Myocyte (in vitro differentiated cells): ENCODE data around the gene CD44. TPM values are rescaled to one million over a fixed set of nuclear protein-coding genes. Genes with fewer than 3 reads are reported as not detected.
A peak's percentile ranks its signal among the peaks of the same experiment; 100 is the strongest.
"Not testable (repeated sequence)": the region's sequence is repeated elsewhere in the genome, so short reads cannot be mapped to it uniquely, and the experiment has no call there.

ENCODE experiments used
- DNase-seq: peaks from one replicate; pipeline ENCODE4 v3.0.0-alpha.2; 2012; ENCODE audit warnings: low read depth
- polyA plus RNA-seq: library from polyadenylated mRNA; unstranded; fragments of >200 nt; gene quantifications from one replicate; pipeline ENCODE4 v1.2.1, GENCODE V29; 2012; ENCODE audit warnings: missing spikeins
- total RNA-seq: library from RNA; depleted of rRNA; stranded (reverse); fragments of >200 nt; gene quantifications from 2 replicates; pipeline ENCODE4 v1.2.3, GENCODE V29; 2014

CD44 gene
- total RNA-seq: 62.9 and 95.4 TPM in 2 replicates
- polyA plus RNA-seq: 96.3 TPM

DNA sequence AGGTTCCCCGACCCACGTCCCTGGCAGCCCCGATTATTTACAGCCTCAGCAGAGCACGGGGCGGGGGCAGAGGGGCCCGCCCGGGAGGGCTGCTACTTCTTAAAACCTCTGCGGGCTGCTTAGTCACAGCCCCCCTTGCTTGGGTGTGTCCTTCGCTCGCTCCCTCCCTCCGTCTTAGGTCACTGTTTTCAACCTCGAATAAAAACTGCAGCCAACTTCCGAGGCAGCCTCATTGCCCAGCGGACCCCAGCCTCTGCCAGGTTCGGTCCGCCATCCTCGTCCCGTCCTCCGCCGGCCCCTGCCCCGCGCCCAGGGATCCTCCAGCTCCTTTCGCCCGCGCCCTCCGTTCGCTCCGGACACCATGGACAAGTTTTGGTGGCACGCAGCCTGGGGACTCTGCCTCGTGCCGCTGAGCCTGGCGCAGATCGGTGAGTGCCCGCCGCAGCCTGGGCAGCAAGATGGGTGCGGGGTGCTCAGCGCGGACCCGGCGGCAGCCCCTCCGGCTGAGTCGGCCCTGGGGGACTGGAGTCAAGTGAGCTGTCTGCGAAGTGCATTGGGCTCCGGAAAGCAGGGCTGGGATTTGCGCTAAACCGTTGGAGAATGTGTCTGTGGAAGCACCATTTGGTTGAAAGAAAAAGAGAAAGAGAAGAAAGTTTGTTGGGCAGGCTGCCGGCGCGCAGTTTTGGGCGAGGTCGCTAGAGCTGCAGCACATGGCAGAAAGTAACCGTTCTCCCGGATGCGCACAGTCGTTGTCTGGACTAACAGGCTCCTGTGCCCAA is at the start of gene CD44:
TSS of gene CD44 (plus strand) at position 229 of the 779 bp plus-strand sequence. CDS start at position 362, 133 bp downstream.
- DNase-seq: peak; percentile 81

DNA sequence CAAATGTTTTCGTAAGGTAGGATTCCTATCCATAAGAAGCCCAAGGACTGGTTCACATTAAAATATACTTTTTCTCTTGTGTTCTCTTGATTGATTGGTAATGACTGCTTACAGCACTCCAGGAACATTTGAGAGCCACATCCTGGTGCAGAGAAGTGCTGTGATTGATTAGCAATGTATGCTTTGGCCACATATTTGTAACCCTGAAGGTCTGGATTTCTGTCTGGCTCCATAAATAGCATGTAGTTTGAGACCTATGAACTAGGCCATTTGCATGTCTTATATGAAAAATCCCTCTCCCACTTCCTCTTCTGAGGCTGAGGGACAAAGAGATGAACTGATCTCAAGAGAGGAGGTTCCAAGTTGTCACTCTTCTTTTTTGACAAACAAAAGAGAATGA is 49.3 kb upstream of the CD44 start:
- DNase-seq: no peak

DNA sequence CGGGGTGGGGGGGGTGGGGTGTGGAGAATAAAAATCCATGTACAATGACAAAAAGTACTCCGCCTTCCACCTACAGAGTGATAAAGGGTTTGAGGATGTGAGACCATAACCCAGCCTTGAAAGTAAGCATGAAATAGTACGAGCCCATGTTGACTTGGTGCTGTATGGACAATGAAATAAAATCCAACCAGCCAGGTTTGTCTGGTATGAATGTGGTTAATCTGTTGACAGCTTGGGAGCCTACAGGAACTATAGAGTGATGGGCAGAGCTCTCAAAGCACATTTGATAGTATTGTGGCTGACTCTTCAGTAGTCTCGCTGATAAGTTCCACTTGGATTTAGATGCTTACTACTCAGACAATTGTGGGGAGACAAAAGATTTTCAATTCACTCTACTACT is 48.8 kb upstream of the CD44 start:
- DNase-seq: no peak

DNA sequence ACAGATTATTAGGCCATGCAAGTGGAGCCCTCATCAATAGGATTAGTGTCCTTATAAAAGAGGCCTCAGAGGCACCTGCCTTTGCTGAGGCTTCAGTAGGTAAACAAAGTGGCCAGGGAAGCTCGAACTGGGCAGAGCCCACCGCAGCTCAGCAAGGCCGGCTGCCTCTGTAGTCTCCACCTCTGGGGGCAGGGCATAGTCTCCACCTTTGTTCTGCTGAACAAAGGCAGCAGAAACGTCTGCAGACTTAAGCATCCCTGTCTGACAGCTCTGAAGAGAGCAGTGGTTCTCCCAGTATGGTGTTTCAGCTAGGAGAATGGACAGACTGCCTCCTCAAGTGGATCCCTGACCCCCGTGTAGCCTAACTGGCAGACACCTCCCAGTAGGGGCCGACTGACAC is 48.0 kb upstream of the CD44 start:
- DNase-seq: not testable (repeated sequence)

DNA sequence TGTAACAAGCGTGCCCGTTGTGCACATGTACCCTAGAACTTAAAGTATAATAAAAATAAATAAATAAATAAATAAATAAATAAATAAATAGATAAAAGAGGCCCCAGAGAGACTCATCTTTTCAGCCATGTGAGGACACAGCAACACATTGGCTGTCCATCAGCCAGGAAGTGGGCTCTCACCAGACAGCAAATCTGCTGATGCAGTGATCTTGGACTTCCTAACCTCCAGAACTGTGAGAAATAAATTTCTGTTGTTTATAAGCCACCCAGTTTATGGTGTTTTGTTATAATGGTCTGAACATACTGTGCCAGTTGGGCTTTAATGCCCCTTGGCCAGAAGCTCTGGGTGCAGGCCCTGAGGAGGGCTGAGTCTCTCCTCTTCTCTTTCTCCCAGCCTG is 42.2 kb upstream of the CD44 start:
- no peak for DNase-seq

DNA sequence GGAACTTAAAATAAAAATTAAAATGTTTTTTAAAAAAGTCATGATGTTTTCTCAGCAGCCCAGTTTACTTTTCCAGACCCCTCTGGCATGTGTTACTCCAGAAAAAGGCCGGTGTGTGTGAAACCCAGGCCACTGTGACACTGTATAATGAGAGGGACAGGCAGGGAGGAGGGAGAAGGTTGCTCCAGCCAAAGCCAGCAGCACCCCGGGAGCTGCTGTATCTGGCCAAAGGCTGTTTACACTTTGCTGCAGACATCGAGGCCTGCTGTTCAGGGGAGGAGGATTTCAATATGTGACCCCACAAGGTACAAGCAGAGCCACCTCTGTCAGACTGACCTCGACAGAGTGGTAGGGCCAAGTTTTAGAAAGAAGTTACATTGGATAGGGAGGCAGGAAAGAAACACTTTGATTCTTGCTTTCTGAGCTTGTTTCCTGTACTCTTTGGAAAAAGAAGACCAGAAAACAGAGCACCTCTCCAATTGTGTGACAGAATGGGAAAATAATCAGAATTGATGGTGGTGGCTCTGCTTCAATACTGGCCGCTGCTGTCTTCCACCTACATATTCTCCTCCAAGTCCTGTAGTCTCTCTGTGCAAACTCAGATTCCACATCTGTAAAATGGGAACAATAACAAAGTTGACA is 41.0 kb upstream of the CD44 start:
- DNase-seq: no peak

DNA sequence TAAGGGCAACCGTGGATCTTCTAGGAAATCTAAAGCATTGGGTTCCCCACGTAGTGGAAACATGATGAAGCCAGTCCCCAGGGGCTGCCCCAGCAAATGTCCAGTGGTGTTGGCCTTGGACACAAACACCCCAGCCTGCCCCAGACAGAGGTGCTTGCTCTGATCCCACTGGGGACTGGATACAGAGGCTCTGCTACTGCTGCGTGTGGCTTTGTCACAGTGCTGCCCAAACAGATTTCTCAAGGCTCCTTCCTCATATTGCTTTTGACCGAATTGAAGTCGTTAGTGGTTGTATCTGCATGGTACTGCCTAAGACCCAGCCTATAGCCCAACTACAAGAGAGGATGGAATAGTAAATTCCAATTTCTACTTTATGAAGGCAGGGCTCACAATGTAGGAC is 40.1 kb upstream of the CD44 start:
- peak; percentile 12 for DNase-seq

DNA sequence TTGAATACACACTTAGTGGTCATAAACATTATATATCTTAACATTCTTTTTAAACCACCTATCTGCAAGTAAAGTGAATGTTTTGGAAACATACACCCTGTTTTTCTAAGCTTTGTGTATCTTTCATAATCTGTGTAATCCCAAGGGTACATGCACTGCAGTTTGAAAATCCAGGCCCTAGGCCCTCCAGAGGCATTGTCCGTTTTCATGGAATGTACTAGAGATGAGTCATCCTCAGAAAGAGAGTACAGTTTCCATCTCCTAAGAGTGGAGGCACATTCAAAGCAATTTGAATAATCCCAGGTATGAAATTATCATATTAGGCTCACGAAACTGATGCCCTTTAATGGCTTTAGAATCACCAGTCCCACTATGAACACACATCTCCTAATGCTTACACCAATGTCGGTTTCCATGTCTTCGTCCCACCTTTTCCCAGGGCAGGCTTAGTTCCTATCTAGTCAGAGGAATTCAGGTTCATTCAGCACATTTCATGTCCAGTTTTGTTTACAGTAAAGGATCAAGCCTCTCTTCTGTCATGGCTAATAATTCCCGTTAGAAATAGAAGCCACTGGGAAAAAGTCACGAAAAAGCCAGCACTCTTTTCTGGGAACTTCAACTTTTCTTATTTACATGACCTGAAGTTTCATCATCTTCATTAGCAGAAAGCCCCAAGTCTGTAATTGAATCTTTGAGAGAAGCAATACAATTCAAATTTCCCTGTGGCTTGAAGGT is 39.5 kb upstream of the CD44 start:
- DNase-seq: peak; percentile 68

DNA sequence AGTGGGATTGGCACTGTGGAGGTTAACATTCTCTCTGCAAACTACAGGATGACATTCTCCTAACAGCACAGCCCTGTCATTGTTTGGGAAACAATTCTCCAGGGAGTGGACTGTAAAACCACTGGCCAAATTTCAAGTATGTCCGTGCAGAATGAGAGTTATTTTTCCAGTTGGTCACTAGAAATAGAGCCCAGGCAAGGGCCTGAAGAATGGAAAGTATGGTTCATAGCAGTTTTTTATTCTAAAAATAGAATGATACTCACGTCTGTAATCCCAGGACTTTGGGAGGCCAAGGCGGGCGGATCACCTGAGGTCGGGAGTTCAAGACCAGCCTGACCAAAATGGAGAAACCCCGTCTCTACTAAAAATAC is 39.0 kb upstream of the CD44 start:
- DNase-seq: peak; percentile 98

DNA sequence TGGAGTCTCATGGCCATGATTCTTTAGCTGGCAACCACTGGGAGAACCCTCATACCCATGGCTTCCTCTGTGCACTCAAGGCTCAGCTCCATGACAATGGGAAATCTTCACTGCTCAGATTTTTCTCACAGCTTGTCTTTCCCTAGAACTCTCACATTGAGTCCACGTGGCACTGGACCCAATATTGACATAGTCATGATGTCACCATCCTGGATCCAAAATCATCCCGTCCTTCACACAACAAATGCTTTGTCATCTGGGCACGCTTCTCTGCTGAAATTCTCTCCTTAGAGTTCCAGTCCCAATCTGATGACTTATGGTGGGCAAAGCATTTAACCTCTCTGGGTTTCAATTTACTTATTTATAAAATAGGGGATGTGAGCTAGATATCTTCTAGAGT is 37.7 kb upstream of the CD44 start:
- DNase-seq: peak; percentile 14

DNA sequence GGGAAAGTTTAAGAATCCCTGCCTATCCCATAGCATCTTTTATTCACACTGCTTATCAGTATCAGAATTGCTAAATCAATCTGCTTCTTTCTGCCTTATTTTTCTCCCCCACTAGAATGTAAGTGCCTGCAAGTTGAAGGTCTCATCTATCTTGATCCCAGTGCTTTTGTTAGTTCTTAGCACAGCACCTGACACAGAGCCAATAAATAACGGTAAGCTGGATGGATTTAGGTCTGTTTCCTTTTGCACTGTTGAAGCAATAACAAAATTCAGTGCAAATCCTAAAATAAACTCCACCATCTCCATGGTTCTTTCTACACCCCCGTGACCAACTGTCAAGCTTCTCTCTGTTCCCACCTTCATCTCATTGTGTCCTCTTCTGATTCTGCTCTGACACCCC is 36.7 kb upstream of the CD44 start:
- DNase-seq: no peak

DNA sequence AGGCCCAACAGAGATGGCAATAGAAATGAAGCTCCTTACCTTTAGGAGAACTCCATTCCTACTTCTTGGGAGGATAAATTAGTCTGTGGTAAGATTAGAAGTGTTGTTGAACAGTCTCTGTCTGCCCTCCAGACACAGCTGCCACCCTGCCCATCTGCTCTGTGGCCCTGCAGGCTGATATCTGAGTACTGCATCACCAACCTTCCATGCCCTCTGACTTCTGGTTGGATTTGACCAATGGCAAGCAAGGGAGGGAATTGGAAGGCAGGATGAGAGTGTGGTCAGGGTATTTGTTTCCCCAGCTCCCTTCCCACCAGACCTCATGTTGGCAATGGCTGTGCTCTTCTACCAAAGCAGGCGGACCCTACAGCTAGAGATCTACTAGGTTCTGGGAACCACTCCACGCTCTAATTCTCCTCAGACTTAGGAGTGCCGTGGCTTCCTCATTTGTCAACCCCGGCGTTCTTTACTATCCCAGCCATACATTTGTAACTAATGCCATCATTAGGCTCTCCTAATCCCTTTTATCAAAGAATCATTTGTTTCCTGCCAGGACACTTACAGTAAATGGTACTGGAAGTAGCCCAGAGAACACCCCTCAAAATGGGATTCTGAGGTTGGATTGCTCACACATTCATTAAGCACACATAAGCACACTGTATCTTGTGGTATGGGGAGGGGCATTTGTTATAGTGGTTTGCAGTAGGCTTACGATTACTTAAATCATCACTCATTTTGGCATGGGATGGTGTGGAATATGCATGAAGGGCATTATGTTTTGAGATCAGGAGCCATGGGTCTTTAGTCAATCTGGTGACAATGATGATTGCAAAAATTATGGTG is 35.4 kb upstream of the CD44 start:
- DNase-seq: peak; percentile 94

DNA sequence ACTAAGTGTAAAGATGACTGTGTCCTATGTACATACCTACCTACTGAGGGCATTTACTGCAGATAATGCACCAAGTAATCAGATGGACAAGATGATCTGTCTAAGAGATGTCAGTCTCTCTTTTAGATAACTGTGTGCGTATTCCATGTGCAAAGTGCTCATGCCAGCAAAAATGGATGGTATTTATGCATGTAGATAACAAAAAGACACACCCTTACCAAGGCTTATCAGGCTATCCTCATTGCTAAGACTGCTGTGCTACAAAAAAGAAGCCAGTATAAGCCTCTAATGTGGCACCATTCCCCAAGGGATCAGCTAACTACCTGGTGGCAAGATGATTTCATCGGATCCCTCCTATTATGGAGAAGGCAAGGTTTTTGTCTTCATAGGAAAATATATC is 34.3 kb upstream of the CD44 start:
- no peak for DNase-seq

DNA sequence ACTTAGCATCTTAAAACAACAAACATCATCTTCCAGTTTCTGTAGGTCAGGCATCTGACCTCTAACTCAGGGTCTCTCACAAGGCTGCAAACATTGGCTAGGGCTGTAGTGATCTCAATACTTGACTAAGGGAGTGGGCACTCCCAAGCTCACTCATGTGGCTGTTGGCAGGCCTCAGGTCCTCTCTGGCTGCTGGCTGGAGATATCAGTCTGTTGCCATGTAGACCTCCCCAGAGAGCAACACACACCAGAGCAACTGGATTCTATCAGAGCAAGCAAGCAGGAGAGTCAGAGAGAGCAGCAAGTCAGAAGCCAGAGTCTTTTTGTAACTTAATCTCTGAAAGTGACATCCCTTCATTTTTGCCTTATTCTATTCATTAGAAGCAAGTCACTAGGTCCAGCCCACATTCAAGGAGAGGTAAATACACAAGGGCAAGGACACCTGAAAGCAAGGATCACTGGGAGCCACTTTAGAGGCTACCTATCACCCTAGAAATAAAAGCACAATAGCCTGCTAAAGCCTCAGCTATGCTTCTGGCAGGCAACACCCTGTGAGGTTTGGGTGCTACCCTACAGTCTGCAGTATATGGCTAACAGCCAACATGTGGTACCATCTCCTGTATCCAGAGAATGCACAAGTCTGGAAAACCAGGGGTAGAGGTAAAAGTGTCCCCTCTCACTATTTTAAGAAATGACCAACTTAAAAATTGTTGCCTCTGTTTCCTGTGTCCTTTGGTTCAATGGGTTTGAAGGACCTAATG is 33.5 kb upstream of the CD44 start:
- peak; percentile 66 for DNase-seq

DNA sequence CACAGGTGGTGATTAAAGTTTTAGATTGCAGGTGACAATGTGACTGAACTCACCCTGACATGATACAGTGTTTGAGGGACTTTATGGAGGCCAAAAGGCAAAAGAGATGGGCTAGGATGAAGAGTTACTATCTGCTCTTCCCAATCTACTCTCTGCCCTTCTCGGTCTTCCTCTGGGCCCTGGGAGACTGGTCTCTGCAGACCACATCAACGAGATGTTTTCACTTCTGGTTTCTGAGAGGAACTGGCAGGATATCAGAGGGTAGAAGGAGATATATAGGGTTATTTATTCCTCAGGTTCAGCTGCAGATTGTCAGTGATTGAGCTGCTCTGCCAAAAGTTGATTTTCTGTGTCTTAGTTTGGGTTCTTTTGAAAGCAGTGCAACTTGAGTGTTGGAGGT is 32.4 kb upstream of the CD44 start:
- DNase-seq: no peak

DNA sequence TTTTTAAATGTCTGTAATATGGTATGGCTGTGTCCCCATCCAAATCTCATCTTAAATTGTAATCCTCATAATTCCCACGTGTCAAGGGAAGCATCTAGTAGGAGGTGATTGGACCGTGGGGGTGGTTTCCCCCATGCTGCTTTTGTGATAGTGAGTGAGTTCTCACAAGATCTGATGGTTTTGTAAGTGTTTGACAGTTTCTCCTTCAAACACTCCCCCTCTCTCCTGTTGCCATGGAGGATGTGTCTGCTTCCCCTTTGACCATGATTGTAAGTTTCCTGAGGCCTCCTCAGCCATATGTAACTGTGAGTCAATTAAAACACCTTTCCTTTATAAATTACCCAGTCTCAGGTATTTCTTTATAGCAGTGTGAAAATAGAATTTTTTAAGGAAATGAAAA is 31.1 kb upstream of the CD44 start:
- DNase-seq: no peak

DNA sequence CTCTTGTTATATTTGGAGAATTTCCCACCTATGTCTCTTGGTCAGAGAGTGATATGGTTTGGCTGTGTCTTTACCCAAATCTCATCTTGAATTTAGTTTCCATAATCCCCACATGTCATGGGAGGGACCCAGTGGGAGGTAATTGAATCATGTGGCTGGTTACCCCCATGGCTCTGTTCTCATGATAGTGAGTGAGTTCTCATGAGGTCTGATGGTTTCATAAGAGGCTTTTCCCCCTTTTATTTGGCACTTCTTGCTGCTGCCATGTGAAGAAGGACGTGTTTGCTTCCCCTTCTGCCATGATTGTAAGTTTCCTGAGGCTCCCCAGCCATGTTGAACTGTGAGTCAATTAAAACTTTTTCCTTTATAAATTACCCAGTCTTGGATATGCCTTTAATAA is 30.6 kb upstream of the CD44 start:
- not testable (repeated sequence) for DNase-seq

DNA sequence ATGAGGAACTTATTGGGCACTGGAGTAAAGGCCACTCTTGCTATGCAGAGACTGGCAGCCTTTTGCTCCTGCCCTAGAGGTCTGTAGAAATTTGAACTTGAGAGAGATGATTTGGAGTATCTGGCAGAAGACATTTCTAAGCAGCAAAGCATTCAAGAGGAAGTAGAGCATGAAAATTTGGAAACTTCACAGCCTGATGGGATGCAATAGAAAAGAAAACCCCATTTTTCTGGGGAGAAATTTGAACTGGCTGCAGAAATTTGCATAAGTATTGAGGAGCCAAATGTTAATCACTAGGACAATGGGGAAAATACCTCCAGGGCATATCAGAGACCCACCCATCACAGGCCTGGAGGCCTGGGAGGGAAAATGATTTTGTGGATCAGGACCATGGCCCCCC is 29.9 kb upstream of the CD44 start:
- DNase-seq: no peak

DNA sequence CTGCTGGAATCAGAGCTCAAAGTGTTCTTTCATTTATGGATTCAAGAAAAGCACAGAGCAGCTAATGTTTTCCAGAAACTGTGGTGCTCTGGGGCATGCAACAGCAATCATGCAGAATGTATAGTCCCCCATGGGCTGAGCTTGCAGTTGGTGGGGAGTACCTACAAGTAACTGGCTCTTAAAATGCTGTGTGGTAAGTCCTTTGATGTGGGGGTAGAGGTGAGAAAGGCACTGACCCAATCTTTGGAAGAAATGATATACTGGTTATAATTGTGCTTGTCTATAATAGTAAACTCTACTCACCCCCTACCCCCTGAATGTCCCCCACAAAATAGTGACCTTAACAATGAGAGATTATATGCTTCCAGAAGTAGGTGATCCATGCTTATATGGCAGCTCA is 29.1 kb upstream of the CD44 start:
- DNase-seq: no peak

DNA sequence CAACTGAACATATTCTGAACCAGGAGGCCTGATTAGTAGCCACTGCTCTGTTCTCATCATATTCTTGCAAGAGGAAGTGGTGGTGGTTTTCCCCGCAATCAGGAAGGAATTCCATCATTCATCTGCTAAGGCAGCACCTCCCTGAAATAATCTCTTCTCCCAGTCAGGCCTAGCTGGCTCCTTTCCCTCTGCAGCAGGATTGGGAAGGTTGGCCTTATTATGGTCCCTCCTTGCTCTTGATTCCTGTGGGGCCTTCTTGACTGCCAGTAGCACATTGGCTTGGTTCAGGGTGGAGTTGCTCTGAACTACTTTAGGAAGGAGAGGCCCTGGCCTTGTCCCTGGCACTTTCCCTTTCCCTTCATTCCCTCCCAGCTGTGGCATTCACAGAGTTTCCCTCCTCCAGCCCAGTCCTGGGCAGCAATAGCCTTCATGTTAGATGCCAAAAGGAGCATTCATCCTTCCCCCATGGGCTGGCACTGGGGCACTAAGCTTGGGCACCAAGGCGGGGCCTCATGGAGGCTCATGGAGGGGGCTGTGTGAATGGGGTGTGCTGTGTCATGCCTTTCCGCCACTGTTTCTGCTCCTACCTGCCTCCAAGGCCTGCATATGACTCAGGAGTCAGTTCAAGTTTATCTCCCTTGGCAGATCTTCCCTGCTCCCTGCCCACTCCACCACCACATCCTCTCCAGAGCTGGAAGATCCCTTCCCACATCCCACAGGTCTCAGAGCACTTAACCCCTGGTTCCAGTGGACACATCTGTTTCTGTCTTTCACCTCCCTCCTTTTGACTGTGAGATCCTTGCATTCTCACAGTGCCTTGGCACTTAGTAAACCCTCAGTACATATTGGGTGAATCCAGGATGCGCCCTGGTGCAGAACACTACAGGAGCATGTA is 27.6 kb upstream of the CD44 start:
- peak; percentile 78 for DNase-seq
